HG03432 (cell line): ENCODE measurements around the gene WNK2.

Experiments
- ATAC-seq: cut with Tn5 transposase; IDR thresholded peaks from one replicate; pipeline ENCODE4 v1.9.1; 2021; ENCODE audit warnings: mild to moderate bottlenecking, moderate library complexity; ENCODE audit not compliant: unreplicated experiment

Gene WNK2

DNA sequence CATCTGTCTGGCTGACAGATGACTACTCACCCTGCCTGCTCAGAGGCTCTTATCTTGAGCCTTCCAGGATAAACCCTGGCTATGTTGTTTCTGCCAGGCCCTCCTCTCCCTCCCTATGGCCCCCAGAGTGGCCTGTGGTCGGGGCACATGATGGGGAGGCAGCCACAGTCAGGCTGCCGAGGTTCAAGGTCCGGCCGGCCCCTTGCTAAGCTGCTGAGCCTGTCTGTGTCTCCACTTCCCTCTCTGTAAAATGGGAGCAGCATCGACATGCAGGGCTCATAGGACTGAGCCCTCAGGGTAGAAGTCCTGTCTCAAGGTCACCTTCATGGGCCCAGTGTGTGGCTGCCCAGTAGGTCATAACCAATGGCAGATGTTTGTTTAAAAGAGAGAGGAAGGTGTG, 28.5 kb downstream of the WNK2 start:
- no peak for ATAC-seq

DNA sequence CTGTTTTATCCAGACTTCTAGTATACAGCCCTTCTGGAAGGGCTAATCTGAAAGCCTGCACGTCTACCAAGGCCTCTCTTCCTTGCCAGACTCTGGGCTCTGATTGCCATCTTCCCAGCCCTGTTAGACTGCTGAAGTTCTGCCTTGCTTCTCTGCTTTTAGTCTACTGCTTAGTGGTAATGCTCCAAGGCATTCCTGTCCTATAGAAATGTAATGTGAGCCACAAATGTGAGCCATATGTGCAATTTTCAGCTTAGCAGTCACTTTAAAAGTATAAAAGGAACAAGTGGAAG, 32.1 kb downstream of the WNK2 start:
- no peak for ATAC-seq

DNA sequence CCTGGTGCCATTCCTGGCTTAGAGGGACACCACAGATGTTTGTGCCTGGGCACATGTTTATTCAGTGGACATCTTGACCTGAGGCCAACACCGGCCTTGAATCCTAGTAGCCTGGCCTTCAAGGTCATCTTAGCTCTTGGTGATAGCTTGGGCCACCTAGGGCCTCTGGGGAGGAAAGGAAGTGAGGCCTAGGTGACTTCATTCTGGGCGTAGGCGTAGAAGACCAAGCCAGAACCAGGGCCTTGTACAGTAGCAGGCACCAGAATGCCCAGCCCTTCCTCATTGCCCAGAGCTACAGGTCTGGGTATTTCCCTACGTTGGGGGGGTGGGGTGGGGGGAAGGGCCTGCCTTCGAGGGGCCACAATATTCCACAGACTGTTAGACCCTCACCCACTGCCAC, 33.8 kb downstream of the WNK2 start:
- no peak for ATAC-seq

DNA sequence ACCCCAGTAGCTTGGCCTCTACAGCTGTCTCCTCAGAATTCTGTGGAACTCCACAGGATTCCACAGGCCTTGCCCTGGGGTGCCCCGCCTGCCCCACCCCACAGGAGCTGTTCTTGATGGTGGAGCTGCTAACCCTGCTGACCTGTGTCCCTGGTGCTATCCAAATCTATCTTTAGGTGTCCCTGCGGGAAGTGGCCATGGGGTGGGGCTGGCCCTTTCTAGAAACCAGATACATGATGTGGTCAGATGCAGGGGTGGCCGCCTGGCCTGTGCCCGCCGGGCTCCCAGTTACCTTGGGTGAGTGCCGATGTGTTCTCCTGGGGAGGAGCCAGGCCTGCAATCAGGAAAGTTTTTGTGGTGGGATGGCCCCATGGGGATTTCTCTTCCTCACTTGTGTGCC, 34.2 kb downstream of the WNK2 start:
- no peak for ATAC-seq

DNA sequence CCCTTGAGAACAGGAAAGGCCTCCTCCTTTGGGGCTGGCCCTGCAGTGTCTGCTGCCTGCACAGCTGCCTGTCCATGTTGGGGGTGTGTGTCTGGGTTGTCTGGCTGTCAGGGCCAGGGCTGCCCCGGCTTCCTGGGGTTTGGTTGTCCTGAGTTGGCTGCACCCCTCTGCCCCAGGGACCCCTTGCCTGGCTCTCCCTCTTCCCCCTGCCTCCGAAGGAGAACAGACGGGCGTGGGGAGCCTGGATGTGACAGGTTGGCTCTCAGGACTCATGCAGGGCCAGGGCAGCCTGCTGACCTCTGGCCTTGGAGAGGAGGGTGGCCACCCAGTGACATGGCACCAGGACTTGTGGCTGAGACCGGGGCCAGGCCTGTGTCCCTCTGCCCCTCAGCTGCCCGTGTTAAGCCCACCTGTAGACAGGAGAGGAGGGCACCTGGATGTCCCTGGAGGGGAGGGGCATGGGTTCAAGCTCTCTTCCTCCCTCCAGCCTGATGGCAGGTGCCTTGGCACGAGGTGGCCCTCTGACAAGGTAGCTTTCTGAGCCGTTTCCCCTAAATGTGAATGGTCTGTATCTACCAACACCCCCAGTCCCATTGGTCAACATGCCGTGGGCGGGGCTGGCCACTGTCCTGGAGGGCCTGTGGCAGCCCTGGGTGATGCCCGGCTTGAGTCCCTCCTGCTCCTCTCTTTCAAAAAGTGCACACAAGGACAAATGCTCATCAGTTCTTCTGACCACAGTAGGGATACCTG, 34.9 kb downstream of the WNK2 start:
- no peak for ATAC-seq

DNA sequence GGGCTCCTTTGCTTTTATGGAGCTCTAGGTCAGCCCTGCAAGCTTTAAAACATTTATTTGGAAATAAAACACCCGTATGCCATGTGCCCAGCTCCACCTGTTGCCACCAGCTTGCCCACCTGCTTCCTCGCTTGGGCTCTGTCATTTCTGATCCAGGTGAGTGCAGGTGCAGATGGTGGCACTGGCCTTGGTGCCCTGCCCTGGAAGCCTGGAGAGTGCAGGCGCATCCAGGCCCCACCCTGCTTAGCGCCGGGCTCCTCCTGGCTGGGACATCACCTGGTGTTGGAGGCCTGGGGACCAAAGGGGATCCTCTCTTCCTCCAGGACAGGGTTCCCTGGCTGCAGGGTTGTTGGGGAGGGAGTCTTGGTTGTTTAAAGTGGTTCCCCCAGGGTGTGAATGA, 35.8 kb downstream of the WNK2 start:
- ATAC-seq, result no peak

DNA sequence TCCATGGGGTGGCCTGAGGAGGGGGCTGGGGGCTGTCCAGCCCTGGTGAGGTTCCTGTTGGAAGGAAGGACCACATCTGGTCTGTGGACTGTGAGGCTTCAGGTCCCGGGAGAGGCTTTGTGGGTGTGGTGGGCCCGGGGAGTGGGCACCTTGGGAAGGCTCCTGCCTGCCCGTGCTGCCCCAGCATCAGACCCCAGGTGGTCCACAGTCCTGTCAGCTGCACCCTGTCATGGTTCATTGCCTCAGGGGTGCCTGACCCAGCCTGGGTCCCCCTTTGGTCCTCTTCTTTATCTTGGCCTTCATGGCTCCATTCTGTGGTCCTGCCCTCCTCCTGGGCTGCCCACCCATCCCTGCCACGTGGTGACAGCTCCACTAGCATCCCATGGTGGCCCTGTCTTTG, 36.7 kb downstream of the WNK2 start:
- ATAC-seq, result no peak

DNA sequence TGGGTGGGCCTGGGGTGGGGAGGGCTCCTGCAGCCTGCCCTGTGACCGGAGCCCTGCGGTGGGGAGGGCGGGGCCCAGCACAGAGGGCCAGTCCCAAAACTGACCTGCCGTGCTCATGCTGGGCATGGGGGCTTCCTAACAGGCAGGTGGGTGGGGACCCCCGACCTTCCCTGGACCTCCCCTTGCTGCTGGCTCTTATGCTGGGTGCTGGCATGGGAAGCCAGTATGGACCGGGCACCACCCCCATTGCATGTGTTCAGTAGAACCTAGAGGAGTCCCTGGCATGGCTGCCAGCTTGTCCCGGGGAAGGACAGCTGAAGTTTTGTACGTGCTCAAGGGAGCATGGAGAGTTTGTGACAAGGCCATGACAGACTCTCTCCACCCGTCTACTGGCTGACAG, 37.1 kb downstream of the WNK2 start:
- ATAC-seq, result no peak

DNA sequence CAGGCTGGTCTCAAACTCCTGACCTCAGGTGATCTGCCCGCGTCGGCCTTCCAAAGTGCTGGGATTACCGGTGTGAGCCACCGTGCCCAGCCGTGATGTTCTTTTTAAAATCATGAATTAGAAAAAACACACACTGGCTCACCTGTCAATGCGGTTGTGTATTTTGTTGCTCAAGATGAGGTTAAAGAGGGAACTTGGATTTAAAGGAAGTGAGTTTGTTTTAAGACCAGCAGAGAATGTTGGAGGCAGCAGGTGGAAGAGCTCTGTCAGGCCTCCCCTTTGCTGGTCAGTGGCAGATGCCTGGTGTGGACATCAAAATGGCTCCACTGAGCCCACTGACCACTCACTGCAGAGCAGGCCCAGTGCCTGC, 38.9 kb downstream of the WNK2 start:
- ATAC-seq, result no peak

DNA sequence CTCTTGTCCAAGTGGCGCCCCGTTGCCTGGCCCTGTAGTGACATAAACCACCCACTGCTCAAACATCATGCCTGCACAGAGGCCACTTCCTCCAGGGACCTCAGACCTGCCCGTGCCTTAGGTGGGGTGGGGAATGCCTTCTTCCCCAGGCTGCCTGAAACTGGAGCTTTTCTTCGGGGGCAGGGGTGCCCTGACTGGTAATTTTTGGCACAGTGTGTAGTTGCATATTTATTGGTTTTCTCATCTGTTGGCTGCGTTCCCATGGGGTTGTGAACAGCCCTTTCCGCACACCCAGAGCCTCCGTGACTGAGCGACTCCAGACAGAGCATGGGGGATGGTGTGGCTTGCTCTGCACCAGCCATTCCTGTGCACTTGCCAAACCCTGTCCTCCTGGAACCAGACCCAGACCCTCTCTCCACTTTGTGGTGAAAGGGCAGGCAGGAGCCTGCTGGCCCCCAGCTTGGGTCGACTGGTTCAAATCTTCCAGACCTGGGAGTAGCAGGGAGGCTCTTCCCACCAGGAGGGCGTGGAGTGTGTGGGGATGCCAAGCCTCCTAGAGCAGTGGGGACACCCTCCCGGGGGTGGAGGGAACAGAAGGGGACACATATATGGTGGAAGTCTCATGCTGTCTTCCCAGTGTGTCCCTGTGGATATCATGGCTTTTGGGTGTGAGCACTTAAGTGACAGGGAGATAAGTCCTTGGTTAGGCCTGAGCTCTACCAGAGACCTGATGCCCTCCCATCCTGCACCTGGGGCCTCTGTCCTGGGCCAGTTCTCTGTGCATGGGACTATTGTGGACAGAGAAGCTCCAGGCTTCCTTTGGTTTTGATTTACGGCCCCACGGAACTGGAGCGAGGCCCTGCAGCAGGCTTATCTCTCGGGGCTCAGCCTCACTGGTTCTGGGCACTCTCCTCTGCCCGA, 39.6 kb downstream of the WNK2 start:
- ATAC-seq, result no peak

DNA sequence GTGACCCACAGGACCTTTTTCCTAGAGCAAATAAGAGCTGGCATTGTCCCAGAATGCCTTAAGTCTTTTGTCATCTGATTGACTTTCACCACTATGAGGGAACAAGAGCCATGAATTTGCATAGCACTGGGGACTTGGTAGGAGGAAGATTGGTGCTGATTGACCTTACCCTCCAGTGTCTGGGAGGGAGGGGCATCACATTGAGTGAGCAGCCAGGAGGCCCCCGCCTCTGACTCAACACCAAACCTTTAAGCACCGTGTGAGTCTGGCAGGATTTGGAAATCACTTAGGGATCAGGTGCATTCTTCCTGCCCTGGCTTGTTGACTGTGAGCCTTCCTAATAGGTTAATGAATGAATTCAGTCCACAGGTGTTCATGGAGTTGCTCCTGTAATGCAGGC, 40.7 kb downstream of the WNK2 start:
- no peak for ATAC-seq

DNA sequence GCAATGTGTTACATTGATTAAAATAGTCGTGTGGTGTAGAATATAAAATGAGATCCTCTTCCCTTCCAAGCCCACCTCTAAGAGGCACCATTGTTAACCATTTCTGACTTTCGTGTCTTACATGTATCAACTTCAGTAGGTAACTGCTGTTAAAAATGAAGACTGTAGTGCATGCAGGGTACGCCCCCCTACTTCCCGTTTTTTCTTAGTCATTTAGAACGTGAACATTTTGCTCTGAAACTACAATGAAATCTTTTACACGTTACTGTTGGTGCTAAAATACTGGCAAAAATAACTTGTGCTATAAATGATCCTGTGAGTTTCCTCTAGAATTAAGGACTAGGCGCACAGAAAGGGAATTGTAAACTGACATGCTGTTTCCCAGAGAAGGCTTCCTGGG, 41.5 kb downstream of the WNK2 start:
- ATAC-seq, result no peak

DNA sequence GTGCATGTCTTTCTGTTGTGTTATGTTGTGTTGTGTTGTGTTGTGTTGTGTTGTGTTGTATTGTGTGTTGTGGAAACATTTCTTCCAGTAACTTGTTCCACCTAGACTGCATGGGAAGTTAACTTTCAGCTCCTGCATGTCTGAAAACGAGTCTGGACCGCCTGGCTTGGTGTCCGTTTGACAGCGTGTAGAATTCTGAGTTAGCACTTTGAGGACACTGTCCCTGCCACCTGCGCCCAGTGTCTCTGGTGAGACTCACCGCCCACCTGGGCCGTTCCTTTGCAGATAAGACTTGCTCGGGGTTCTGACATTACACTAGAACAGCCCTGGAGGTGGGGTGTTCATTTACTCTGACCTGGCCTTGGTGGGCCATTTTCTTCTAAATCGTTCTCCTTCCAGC, 42.0 kb downstream of the WNK2 start:
- no peak for ATAC-seq

DNA sequence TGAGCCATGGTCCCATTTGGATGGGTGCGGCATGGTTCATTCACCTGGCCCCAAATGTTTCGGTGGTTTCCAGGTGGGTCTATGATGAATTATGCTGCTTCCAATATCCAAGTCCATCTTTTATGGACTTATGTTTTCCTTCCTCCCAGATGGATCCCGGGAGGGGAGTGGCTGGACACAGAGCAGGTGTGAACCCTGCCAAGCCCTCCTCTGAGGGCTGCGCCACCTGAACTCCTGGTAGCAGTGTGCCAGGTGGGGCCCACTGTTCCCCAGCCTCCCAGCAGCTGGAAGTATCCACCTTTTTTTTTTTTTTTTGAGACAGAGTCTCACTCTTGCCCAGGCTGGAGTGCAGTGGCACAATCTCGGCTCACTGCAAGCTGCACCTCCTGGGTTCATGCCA, 42.9 kb downstream of the WNK2 start:
- ATAC-seq, result no peak

DNA sequence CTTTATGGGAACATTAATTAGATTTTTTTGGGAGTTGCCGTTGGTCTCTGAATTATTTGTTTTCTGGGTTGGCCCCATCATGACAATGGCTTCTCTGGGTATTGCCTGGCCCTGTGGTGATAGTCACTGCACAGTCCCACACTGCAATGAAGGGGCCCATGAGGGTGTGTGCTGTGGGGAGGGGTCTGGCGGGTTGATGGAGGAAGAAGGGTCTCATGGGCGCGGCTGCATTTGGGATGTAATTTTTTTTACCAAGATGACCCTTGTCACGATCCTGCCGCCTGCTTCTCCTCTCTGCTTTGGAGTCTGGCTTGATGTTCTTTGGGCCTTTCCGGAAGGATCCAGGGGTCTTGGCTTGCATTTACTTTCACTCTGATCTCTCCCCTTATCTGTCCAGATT, 44.1 kb downstream of the WNK2 start:
- no peak for ATAC-seq

DNA sequence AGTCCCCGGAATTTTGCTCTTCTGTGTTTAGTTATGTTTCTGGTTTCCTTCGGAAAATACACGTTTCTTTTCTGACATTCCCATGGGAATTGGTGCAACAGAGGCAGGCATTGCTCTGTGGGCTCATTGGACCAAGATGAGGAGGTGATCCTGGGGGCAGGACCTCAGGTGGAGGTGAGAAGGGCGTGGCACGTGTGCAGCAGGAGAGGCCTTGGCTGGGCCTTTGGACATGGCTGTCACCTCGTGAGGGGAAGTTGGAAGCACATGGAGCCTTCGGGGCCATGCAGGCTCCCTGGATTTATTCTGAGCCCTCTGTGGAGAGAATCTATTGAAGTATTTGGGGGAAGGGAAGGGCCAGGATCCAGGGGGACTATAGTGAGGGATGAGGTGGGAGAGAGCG, 44.5 kb downstream of the WNK2 start:
- ATAC-seq, result no peak

DNA sequence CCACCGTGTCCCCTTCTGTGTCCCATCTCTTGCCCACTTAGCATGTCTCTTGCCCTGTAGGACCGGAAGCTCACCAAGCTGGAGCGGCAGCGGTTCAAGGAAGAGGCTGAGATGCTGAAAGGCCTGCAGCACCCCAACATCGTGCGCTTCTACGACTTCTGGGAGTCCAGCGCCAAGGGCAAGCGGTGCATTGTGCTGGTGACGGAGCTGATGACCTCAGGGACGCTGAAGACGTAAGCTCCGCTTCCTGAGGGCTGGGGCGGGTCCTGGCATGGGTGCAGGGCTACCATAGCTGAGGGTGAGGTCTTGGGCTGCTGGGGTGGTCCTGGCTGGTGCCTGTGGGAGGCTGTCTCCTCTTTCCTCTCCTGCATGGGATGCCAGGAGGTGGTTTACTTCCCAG, 45.7 kb downstream of the WNK2 start:
- ATAC-seq, result no peak

DNA sequence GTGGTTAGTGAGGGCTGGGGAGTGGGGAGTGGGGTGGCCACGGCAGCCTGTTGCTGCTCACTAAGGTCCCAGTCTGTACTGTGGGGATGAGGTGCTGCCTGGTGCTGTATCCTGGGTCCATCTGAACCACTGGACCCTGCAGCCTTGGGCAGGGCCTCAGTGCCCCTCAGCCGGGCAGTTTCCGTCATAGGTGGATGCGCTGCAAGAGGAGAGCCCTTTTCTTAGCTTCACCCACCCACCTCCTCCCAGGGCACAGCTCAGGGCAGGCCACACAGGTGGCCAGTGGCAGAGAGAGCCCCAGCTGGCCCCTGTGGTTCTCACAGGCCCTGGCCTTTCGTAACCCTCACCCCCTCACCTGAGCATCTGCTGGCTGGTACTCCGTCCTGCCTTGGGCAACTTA, 46.2 kb downstream of the WNK2 start:
- no peak for ATAC-seq

DNA sequence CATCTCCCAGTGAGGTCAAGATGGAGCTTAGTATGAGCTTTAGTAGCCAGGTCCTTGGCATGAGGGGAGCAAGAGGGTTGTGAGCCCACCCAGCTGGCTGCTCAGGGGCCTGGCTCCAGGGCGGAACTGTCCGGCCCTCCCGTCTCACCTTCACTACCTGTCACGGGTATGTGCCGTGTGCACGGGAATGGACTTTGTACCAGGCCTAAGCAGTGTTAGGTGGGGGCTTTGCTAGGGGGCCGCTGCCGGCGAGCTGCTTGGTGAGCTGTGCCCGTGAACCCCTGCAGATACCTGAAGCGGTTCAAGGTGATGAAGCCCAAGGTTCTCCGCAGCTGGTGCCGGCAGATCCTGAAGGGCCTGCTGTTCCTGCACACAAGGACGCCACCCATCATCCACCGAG, 46.7 kb downstream of the WNK2 start:
- ATAC-seq, result no peak

DNA sequence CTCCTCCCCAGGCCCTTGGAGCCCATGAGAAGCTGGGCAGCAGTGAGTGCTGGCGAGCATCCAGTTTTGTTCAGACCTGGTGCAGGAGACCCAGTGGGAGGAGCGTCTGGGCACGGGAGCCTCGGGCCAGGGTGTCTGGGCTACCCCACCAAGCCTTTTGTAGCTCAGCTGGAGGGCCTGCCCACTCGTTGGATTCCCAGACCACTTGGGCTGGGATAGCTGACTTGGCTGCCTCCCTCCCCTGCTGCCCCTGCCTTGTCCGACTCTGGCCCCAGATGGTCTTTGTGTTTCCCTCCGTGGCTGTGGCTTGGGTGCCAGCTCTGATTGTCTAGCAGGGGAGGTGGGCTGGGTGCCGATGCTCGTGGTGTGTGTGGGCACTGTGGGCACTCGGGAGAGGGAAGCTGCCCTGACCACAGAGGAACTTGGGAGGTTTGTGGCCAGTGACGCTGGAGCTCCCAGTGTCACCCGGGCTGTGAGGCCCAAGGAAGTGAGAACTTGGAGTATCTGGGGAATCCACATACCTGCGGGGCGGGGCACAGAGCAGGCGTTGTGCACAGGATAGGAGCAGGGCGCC, 47.3 kb downstream of the WNK2 start:
- no peak for ATAC-seq

DNA sequence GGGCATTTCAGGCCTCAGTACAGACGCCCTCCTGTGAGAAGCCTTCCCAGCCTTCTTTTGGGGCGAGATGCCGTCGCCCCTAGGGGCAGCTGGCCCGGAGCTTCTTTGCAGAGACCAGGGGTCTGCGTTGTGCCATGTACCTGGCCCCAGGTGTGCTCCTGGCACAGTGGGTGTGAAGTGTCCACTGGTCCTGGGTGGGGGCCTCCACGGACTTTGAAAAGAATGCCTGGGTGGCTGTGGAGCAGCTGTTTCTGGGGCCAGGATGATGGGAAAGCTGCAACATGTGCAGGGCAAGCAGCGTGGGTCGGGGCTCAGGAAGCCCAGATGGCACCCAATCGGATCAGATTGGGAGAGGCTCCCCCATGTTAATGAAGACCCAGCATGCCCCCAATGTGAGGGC, 47.8 kb downstream of the WNK2 start:
- ATAC-seq, result no peak

DNA sequence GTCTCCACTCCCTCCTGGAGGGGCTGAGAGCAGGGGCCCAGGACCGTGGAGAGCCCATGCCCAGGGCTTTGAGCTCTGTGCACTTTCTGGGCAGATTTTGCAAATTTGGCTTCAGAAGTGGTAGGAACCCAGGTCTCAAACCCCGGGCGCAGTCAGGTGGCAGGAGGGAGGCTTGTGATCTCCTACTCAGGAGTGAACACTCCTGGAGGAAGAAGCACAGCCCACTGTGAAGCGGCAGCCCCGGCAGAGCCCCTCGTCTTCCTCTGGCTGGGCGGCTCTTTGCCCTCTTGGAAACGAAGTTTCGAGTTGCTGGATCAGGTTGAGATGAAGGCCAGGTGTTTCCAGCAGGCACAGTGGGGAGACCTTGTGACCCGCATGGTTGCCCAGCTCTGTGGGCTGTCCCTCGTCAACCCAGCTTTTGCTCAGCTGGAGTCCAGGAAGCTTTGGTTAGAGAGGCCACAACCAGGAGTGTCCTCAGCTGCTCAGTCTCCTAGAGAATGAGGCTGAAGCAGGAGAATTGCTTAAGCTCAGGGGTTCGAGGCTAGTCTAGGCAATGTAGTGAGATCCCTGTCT, 48.5 kb downstream of the WNK2 start:
- ATAC-seq, result no peak
